Adrenal gland (tissue), 12 donors: Measurements from ENCODE around the gene PRDM15. TPM values are rescaled to one million over a fixed set of nuclear protein-coding genes. Genes with fewer than 3 reads are reported as not detected.

ENCODE experiments used
- DNase-seq, 7 donors: peaks; one replicate each; pipeline ENCODE4 v3.0.0-alpha.2; 2019 to 2020
- H3K27ac ChIP-seq, 5 donors: fragments of 200-600 bp; sonication (generic) in 4 of 5; 1 replicate in 3 of 5; 2 replicates in 2 of 5; pipeline versions ENCODE4 v1.5.1 to v1.8.0; 2016 to 2020; ENCODE audit warnings: mild to moderate bottlenecking in 1 of 5
- H3K27me3 ChIP-seq: fragments of 200-600 bp; 2 replicates; pipeline ENCODE4 v1.8.0; 2021
- H3K36me3 ChIP-seq, 2 donors: fragments of 200-600 bp; replicated peaks in 1 of 2; 1 replicate in 1 of 2; 2 replicates in 1 of 2; pipeline versions ENCODE4 v1.5.1 to v1.8.0; 2018 to 2022
- H3K4me1 ChIP-seq, 2 donors: fragments of 200-600 bp; replicated peaks in 1 of 2; 1 replicate in 1 of 2; 2 replicates in 1 of 2; pipeline versions ENCODE4 v1.5.1 to v1.8.0; 2018 to 2021
- H3K4me3 ChIP-seq, 4 donors: fragments of 200-600 bp; sonication (generic) in 3 of 4; one replicate each; pipeline ENCODE4 v1.5.1; 2016 to 2018
- H3K9me3 ChIP-seq, 3 donors: fragments of 200-600 bp; sonication (generic) in 1 of 3; replicated peaks in 1 of 3; 1 replicate in 2 of 3; 2 replicates in 1 of 3; pipeline versions ENCODE4 v1.5.1 to v1.8.0; 2016 to 2021
- CTCF ChIP-seq, 6 experiments: fragments of 450-650 bp in 4 of 6; fragments of 200-600 bp in 2 of 6; sonication (generic) in 1 of 6; IDR thresholded peaks; 1 replicate in 5 of 6; 2 replicates in 1 of 6; pipeline versions ENCODE4 v1.5.1 to v1.8.0; 2016 to 2021; ENCODE audit warnings: antibody characterized with exemption in 6 of 6, mild to moderate bottlenecking in 2 of 6, moderate library complexity in 1 of 6
- POLR2A ChIP-seq, 2 donors: fragments of 450-650 bp; IDR thresholded peaks; one replicate each; pipeline ENCODE4 v1.6.1; 2017; ENCODE audit warnings: antibody characterized with exemption in 2 of 2, mild to moderate bottlenecking in 2 of 2, moderate library complexity in 1 of 2
- WGBS, 4 donors: extraction: QIAGEN DNeasy Blood & Tissue Kit in 2 of 4; methylation state at CpG; one replicate each; pipeline versions ENCODE4 v1.1.5 to v1.1.7; 2013 to 2017; 5-methylcytosine and 5-hydroxymethylcytosine counted together
- intact Hi-C, 2 donors: fragments of 100-400 bp; cut with DNase I; formaldehyde crosslinking; loops; one replicate each; pipeline versions ENCODE4 v1.14.1 to v1.15.0; 2022 to 2023
- polyA plus RNA-seq, 3 donors: library from polyadenylated mRNA; stranded (reverse); fragments of 200-250 nt in 2 of 3; fragments of 350-450 nt in 1 of 3; fragmentation: Illumina TruSeq in 1 of 3; extraction: RNeasy Lipid Tissue Mini Kit (QIAGEN cat#74804) in 1 of 3; gene quantifications; one replicate each; pipeline ENCODE4 v1.2.3, GENCODE V29; 2013 to 2014
- total RNA-seq, 9 donors: library from RNA; depleted of rRNA in 4 of 9; stranded (reverse); fragments of >200 nt in 4 of 9; fragments of 120-200 nt in 1 of 9; fragmentation: NEBNext Ultra II Directional in 1 of 9; extraction: Animal tissue kit (Norgen Biotek cat#: 25700) in 1 of 9; gene quantifications; one replicate each; pipeline versions ENCODE4 v1.1.0 to v1.2.4, GENCODE V29; 2013 to 2023
- donor health status: healthy with polysubstance abuse.
- donor health status: Bipolar disorder and iron deficiency.
- donor health status: DM: yes; HTN: yes; CAD: no.
- donor health status: DM: no; HTN: no; CAD: no.
- donor health status: DM: no; HTN: no; CAD: no.
- donor health status: DM: yes; HTN: yes; CAD: no.

PRDM15 gene
- total and polyA plus RNA-seq, 12 donors, result 2.9 to 6.7 (median 4.0) TPM

GRCh38 chr21:41883582-41883981 is 4.4 kb upstream of the PRDM15 start:
- Histone ChIP-seq H3K27ac (peak overlapping the region in 2 of 5 donors; percentile 27 to 52), H3K36me3 (peaks cover 0 to 13% of the 10 kb centered on the region in 2 donors), H3K4me1 (peaks cover 0 to 12% of the 10 kb centered on the region in 2 donors), H3K9me3 (no peaks in the 10 kb centered on the region), H3K4me3 (no peak overlapping the region), H3K27me3 (no peaks in the 10 kb centered on the region)
- DNase-seq, result peak in 3 of 7 donors; percentile 39 to 72 (median 59)
- 53 to 58% (median 54%) methylated on average over 5 of the region's 5 CpGs for WGBS, 4 donors
- TF ChIP-seq POLR2A (IDR thresholded peaks at IDR 0.05), result no peak
- no peak for TF ChIP-seq CTCF (IDR thresholded peaks at IDR 0.05)
- intact Hi-C loops, result no loop called here

GRCh38 chr21:41881051-41881450 is 1.9 kb upstream of the PRDM15 start:
- TF ChIP-seq POLR2A (IDR thresholded peaks at IDR 0.05) (no peak), CTCF (IDR thresholded peaks at IDR 0.05) (no peak)
- H3K36me3 ChIP-seq, result no peaks in the 10 kb centered on the region
- no peaks in the 10 kb centered on the region for H3K27me3 ChIP-seq
- no peak overlapping the region for H3K4me3 ChIP-seq
- intact Hi-C loops, result no loop called here
- no peaks in the 10 kb centered on the region for H3K9me3 ChIP-seq
- peaks cover 6 to 16% of the 10 kb centered on the region in 2 donors for H3K4me1 ChIP-seq
- DNase-seq, result no peak
- no peak overlapping the region for H3K27ac ChIP-seq
- WGBS, 4 donors, result 88 to 92% (median 91%) methylated on average over 6 of the region's 6 CpGs

DNA sequence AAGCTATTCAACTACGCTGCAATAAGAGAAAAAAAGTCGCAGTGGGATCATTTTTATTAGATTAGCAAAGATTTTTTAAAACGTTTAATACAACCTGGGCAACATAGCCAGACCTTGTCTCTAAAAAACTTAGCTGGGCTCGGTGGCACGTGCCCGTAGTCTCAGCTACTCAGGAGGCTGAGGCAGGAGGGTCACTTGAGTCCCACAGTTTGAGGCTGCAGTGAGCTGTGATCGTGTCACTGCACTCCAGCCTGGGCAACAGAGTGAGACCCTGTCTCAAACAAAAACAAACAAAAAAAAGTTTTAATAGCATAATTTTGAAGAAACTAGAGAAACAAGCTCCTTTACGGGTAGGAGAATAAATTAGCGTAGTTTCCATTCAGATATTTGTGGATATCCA is 1.0 kb upstream of the PRDM15 start:
- DNase-seq, result no peak
- no peak for TF ChIP-seq CTCF (IDR thresholded peaks at IDR 0.05)
- no peak for TF ChIP-seq POLR2A (IDR thresholded peaks at IDR 0.05)
- no peaks in the 10 kb centered on the region for H3K9me3 ChIP-seq
- peak overlapping the region in 1 of 4 donors; percentile 83 for H3K4me3 ChIP-seq
- H3K4me1 ChIP-seq, result peaks cover 6 to 16% of the 10 kb centered on the region in 2 donors
- H3K36me3 ChIP-seq, result no peaks in the 10 kb centered on the region
- intact Hi-C loops, result no loop called here
- no peaks in the 10 kb centered on the region for H3K27me3 ChIP-seq
- peak overlapping the region in 1 of 5 donors; percentile 92 for H3K27ac ChIP-seq
- 87 to 89% (median 88%) methylated on average over 9 of the region's 9 CpGs for WGBS, 4 donors

DNA sequence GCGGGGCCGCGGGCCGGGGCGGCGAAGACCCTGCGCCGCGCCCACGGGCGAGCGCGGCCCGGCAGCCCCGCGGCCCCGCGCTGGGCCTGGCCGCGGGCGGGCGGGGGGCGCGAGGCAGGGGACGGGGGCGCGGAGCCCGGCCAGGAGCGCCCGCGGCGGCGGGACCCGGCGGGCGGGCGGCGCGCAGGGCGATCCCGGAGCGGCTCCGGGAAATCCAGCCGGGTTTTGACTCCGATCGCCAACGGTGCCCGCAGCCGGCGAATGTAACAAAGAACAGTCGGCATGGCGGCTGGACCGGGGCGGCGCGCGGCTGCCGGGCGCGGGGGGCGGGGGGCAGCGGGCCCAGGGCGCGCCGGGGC is 334 bp downstream of the PRDM15 start:
- no peaks in the 10 kb centered on the region for H3K27me3 ChIP-seq
- peaks cover 6 to 16% of the 10 kb centered on the region in 2 donors for H3K4me1 ChIP-seq
- H3K36me3 ChIP-seq, result no peaks in the 10 kb centered on the region
- H3K4me3 ChIP-seq, result peak overlapping the region in 1 of 4 donors; percentile 94
- no peaks in the 10 kb centered on the region for H3K9me3 ChIP-seq
- WGBS, 4 donors, result 0 to 2% (median 2%) methylated on average over 24 to 65 of the region's 65 CpGs; no CpG with 5 or more reads in 1 of the 4 donors
- TF ChIP-seq POLR2A (IDR thresholded peaks at IDR 0.05) (no peak), CTCF (IDR thresholded peaks at IDR 0.05) (no peak)
- peak overlapping the region in 1 of 5 donors; percentile 100 for H3K27ac ChIP-seq
- peak; percentile 82 to 91 (median 85) for DNase-seq
- intact Hi-C loops, result loop anchor here in 1 of 2 donors (10.0 kb wide), 1 partner anchor 64 kb away; no protein-coding TSS in a partner anchor
